ENCODE results near the gene HDAC4. TPM values are rescaled to one million over a fixed set of nuclear protein-coding genes. Genes with fewer than 3 reads are reported as not detected.

HDAC4 gene
- total RNA-seq, 1 donor from 2014 or later, result 46.2 TPM

DNA sequence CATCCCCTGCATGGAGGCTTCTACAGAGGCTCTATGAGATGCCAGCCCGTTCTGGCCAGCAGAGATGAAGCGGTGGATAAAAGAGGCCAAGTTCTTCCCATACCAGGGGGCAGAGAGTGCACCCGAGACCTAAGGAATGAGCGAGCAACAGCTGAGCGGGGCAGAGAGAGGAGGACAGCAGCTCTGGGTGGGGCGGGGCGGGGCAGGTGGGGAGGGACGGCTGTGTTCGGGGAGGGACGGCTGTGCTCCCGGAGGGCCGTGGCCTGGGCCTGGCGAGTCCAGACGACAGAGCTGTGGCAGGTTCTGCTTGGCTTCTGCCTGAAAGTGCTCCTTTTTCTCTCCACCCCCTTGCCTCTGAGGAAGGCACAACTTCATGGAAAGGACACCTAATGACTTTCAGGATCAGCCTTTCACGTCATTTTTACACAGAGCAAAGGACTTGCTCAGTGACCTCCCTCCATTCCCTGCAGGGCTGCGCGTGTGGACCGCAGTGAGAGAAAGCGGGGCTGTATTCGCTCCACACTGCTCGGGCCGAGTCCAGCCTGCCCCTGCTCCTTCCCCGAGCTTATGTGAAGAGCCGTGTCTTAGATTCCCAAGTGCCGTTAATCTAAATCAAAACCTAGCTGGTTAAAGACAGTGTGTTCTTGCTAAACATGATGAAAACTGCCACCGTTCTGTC is 232.9 kb downstream of the HDAC4 start:
- Mint-ChIP-seq H3K36me3 (ENCODE audit: insufficient read depth) (peaks cover 24% of the 10 kb centered on the region), H3K4me3 (ENCODE audit: low read depth) (no peak overlapping the region), H3K27me3 (no peaks in the 10 kb centered on the region), H3K9me3 (ENCODE audit: low read depth) (peaks cover 19% of the 10 kb centered on the region), H3K27ac (no peak overlapping the region), H3K4me1 (ENCODE audit: low read depth) (no peaks in the 10 kb centered on the region)
- TF ChIP-seq, protein P1, sequence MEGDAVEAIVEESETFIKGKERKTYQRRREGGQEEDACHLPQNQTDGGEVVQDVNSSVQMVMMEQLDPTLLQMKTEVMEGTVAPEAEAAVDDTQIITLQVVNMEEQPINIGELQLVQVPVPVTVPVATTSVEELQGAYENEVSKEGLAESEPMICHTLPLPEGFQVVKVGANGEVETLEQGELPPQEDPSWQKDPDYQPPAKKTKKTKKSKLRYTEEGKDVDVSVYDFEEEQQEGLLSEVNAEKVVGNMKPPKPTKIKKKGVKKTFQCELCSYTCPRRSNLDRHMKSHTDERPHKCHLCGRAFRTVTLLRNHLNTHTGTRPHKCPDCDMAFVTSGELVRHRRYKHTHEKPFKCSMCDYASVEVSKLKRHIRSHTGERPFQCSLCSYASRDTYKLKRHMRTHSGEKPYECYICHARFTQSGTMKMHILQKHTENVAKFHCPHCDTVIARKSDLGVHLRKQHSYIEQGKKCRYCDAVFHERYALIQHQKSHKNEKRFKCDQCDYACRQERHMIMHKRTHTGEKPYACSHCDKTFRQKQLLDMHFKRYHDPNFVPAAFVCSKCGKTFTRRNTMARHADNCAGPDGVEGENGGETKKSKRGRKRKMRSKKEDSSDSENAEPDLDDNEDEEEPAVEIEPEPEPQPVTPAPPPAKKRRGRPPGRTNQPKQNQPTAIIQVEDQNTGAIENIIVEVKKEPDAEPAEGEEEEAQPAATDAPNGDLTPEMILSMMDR (IDR thresholded peaks at IDR 0.05; ENCODE audit: unreplicated experiment), result no peak
- no peak for DNase-seq (ENCODE audit: low spot score, unreplicated experiment)

DNA sequence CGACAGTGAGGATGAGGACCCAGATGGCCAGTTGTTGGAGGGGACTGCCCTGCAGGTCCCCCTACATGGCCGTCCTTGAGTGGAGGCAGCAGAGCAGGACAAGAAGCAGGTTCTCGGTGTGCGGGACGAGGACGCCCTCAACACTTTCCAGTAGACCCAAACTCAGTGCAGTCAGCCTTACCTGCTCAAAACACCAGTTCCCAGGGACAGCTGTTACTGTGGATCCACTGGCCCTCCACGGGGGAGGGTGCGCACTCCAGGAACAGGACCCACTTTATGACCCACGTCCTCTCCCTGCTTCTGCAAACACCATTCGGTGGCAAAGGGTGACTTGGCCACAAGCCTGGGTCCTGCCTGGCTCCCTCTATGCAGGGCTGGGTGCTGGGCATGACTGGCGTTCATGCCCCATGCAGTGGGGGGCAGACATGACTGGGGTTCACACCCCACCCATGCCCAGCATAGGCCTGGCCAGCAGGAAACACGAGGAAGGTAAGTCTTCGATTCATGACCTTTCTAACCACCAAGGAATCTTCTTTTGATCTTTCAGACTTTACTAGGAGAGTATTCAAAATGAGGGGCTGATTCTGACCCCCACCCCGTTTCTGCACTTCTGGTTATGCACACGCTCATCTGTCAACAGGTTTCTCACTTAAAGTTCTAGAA is 233.7 kb downstream of the HDAC4 start:
- TF ChIP-seq, protein P1 (IDR thresholded peaks at IDR 0.05; ENCODE audit: unreplicated experiment), result no peak
- DNase-seq (ENCODE audit: low spot score, unreplicated experiment), result no peak
- Mint-ChIP-seq H3K36me3 (ENCODE audit: insufficient read depth) (peaks cover 18% of the 10 kb centered on the region), H3K27ac (no peak overlapping the region), H3K27me3 (no peaks in the 10 kb centered on the region), H3K9me3 (ENCODE audit: low read depth) (peaks cover 13% of the 10 kb centered on the region), H3K4me1 (ENCODE audit: low read depth) (no peaks in the 10 kb centered on the region), H3K4me3 (ENCODE audit: low read depth) (no peak overlapping the region)

DNA sequence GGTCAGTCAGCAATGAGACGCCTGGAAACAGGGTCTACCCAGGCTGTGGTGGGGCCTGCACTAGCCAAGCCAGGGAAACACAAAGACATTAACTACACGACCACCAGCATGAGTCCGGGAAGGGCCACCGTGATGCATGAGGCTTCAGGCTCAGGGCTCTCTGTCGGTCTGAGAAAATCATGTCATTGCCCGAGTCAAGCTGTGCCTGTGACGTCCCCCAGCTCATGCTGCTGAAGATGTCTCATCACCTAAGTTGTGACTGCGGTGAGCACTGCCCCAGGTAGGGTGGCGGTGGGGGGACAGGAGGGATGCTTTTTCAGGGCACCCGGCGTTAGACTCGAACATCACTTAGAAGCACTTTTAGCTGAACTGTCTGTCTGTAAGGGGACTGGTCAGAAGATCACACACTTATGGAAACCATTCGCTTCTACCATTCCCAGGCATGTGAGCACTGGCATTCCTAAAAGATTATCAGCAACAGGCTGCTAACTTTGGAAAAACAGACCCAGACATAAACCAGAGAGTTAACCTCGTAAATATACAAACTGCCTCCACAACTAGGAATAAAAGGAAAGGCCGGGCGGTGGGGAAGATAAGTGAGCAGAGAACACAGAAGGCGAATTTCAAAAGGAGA is 234.5 kb downstream of the HDAC4 start:
- H3K9me3 Mint-ChIP-seq (ENCODE audit: low read depth), result peaks cover 8% of the 10 kb centered on the region
- peaks cover 14% of the 10 kb centered on the region for H3K36me3 Mint-ChIP-seq (ENCODE audit: insufficient read depth)
- no peak overlapping the region for H3K4me3 Mint-ChIP-seq (ENCODE audit: low read depth)
- TF ChIP-seq, protein P1 (IDR thresholded peaks at IDR 0.05; ENCODE audit: unreplicated experiment), result no peak
- no peak for DNase-seq (ENCODE audit: low spot score, unreplicated experiment)
- no peaks in the 10 kb centered on the region for H3K27me3 Mint-ChIP-seq
- H3K27ac Mint-ChIP-seq, result no peak overlapping the region
- H3K4me1 Mint-ChIP-seq (ENCODE audit: low read depth), result no peaks in the 10 kb centered on the region

DNA sequence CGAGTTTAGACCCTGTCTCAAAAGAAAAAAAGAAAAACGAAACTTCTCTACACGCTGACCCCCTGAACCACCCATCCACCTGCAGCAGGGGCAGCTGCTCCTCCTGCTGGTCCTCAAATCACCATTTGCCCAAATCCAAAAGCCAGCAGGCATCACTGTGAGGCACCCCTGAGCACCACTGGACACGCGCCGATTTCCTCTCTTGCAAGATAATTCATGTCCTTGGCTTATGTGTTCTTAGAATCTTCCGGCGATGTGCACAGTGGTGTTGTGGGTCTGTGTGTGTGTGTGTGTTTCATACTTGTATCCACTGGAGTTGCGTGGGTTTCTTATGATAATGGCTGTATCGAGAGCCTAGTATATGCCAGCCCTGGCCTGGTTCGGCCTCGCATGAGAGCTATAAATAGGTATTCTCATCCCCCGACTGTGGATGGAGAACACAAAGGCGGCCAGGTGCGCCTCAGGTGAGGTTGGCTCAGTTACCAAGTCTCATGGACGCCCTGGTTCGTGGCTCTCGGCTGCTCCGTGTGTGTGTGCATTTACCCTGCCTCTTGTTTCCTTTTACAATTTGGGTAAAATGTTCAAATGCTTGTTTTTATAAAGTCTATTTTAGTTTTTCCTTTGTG is 235.5 kb downstream of the HDAC4 start:
- peak overlapping the region; percentile 77 for H3K27ac Mint-ChIP-seq
- H3K4me1 Mint-ChIP-seq (ENCODE audit: low read depth), result no peaks in the 10 kb centered on the region
- no peaks in the 10 kb centered on the region for H3K27me3 Mint-ChIP-seq
- TF ChIP-seq, protein P1 (IDR thresholded peaks at IDR 0.05; ENCODE audit: unreplicated experiment), result no peak
- H3K4me3 Mint-ChIP-seq (ENCODE audit: low read depth), result no peak overlapping the region
- H3K36me3 Mint-ChIP-seq (ENCODE audit: insufficient read depth), result peaks cover 14% of the 10 kb centered on the region
- DNase-seq (ENCODE audit: low spot score, unreplicated experiment), result no peak
- peaks cover under 1% of the 10 kb centered on the region for H3K9me3 Mint-ChIP-seq (ENCODE audit: low read depth)

DNA sequence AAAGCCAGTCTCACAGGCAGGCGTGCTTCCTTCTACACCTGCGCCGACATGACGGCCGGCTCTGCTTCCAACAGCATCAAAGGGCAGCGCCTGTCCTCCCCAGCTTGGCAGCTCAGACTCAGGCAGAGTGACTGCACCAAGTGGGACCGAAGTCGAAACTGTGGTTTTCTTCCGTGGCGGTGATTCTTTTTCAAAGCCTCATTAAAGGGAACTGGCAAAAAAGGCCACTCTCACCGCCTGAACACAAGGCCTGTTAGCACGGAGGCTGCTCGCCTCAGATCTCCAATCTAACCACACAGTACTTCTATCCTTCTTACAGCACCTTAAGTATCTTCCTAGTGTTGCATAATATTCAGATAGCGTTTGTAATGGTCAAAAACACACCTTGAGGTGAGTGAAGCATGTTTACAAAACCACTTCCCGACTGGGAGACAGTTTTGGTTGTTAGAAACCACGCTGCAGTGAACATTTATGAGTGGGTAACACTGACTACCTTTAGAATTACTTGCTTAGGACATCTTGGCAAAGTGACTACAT is 236.4 kb downstream of the HDAC4 start:
- Mint-ChIP-seq H3K9me3 (ENCODE audit: low read depth) (no peaks in the 10 kb centered on the region), H3K27me3 (no peaks in the 10 kb centered on the region), H3K4me3 (ENCODE audit: low read depth) (no peak overlapping the region), H3K36me3 (ENCODE audit: insufficient read depth) (peaks cover 14% of the 10 kb centered on the region), H3K4me1 (ENCODE audit: low read depth) (no peaks in the 10 kb centered on the region), H3K27ac (no peak overlapping the region)
- DNase-seq (ENCODE audit: low spot score, unreplicated experiment), result no peak
- TF ChIP-seq, protein P1 (IDR thresholded peaks at IDR 0.05; ENCODE audit: unreplicated experiment), result no peak
